ENCODE data around the gene CCNB3. TPM values are rescaled to one million over a fixed set of nuclear protein-coding genes. Genes with fewer than 3 reads are reported as not detected.

CCNB3 gene
- total and polyA plus RNA-seq, 2 of the 4 experiments (the other 2 are of a cell fraction) = 0.09 to 0.18 TPM

DNA sequence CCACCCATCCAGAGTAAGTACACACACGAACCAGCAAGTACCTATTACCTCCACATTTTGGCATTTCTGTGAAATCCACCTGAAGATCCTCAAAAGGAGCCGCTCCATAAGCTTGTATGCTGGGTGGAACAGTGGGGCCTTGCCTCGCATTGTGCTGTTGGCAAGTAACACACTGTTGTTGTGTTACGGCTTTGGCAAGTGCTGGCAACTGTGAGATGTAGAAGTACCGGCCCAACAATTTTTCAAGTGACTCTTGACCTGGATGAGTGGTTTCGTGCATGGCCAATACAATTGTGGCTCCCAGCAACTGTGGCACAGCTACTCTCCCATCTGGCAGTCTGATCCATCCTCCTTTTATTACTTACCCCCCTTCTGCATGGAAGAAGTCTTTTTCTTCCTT lies 128.7 kb downstream of the CCNB3 start:
- 46% methylated on average over 4 of the region's 6 CpGs; no CpG with 5 or more reads in 1 of the 2 experiments for WGBS, 2 experiments (ENCODE audit: extremely low coverage in 2 of 2, insufficient read length in 1 of 2)
- no peak overlapping the region for H3K14ac ChIP-seq (replicated peaks; ENCODE audit: low read depth, low read length)
- BruUV-seq (replicated peaks) = no TSS peak
- no peak overlapping the region for H3K4me3 ChIP-seq (ENCODE audit: insufficient read depth, low read depth, low read length)
- H3K9me3 ChIP-seq (ENCODE audit: control insufficient read depth, insufficient read depth, low read length) = no peaks in the 10 kb centered on the region
- no peak for TF ChIP-seq CEBPB (IDR thresholded peaks at IDR 0.05; ENCODE audit: low read depth, low read length)
- TF ChIP-seq RFX5 (IDR thresholded peaks at IDR 0.05; ENCODE audit: low read depth, low read length) = no peak
- TF ChIP-seq, protein P1, sequence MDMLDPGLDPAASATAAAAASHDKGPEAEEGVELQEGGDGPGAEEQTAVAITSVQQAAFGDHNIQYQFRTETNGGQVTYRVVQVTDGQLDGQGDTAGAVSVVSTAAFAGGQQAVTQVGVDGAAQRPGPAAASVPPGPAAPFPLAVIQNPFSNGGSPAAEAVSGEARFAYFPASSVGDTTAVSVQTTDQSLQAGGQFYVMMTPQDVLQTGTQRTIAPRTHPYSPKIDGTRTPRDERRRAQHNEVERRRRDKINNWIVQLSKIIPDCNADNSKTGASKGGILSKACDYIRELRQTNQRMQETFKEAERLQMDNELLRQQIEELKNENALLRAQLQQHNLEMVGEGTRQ (IDR thresholded peaks at IDR 0.05; ENCODE audit: low read depth, low read length) = no peak
- no peak for TF ChIP-seq SMC3 (IDR thresholded peaks at IDR 0.05; ENCODE audit: low read depth, low read length)
- TF ChIP-seq RCOR1 (IDR thresholded peaks at IDR 0.05; ENCODE audit: insufficient replicate concordance, low read length) = no peak
- TF ChIP-seq POLR2A (IDR thresholded peaks at IDR 0.05; ENCODE audit: low read depth, low read length) = no peak
- TF ChIP-seq BHLHE40 (IDR thresholded peaks at IDR 0.05; ENCODE audit: low read depth, low read length) = no peak
- no peak for TF ChIP-seq MAZ (IDR thresholded peaks at IDR 0.05; ENCODE audit: borderline replicate concordance, low read depth, low read length)
- no peak for TF ChIP-seq CHD1 (IDR thresholded peaks at IDR 0.05; ENCODE audit: low read depth, low read length)
- TF ChIP-seq, protein P2, sequence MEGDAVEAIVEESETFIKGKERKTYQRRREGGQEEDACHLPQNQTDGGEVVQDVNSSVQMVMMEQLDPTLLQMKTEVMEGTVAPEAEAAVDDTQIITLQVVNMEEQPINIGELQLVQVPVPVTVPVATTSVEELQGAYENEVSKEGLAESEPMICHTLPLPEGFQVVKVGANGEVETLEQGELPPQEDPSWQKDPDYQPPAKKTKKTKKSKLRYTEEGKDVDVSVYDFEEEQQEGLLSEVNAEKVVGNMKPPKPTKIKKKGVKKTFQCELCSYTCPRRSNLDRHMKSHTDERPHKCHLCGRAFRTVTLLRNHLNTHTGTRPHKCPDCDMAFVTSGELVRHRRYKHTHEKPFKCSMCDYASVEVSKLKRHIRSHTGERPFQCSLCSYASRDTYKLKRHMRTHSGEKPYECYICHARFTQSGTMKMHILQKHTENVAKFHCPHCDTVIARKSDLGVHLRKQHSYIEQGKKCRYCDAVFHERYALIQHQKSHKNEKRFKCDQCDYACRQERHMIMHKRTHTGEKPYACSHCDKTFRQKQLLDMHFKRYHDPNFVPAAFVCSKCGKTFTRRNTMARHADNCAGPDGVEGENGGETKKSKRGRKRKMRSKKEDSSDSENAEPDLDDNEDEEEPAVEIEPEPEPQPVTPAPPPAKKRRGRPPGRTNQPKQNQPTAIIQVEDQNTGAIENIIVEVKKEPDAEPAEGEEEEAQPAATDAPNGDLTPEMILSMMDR (conservative IDR thresholded peaks at IDR 0.05; ENCODE audit: low read depth, low read length) = no peak
- TF ChIP-seq MXI1 (IDR thresholded peaks at IDR 0.05; ENCODE audit: borderline replicate concordance, low read depth, low read length) = no peak
- no peak for TF ChIP-seq MAFK (IDR thresholded peaks at IDR 0.05; ENCODE audit: low read depth, low read length)
- no peak for TF ChIP-seq RAD21 (IDR thresholded peaks at IDR 0.05; ENCODE audit: low read length)
- no peak for TF ChIP-seq NFE2L2 (IDR thresholded peaks at IDR 0.05; ENCODE audit: low read depth, low read length)
- TF ChIP-seq, protein P3, sequence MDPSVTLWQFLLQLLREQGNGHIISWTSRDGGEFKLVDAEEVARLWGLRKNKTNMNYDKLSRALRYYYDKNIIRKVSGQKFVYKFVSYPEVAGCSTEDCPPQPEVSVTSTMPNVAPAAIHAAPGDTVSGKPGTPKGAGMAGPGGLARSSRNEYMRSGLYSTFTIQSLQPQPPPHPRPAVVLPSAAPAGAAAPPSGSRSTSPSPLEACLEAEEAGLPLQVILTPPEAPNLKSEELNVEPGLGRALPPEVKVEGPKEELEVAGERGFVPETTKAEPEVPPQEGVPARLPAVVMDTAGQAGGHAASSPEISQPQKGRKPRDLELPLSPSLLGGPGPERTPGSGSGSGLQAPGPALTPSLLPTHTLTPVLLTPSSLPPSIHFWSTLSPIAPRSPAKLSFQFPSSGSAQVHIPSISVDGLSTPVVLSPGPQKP (IDR thresholded peaks at IDR 0.05; ENCODE audit: borderline replicate concordance, low read depth, low read length) = no peak
- no peak for TF ChIP-seq FOS (IDR thresholded peaks at IDR 0.05; ENCODE audit: low read depth, low read length)
- in situ Hi-C loops (cut with MboI; ENCODE audit: low sequenced_read_pairs) = no loop called here
- no peak overlapping the region for H3K18ac ChIP-seq (ENCODE audit: low read depth, low read length)
- H3K27me3 ChIP-seq (ENCODE audit: control insufficient read depth, insufficient read depth, low read length) = no peaks in the 10 kb centered on the region
- no peaks in the 10 kb centered on the region for H4K20me1 ChIP-seq (ENCODE audit: insufficient read depth, low read length)
- dilution Hi-C loops (cut with HindIII; ENCODE audit: low sequenced_read_pairs, unreplicated experiment) = no loop called here
- H2BK20ac ChIP-seq (ENCODE audit: low read depth, low read length) = no peak overlapping the region
- DNase-seq = no peak
- H2BK5ac ChIP-seq (ENCODE audit: low read depth, low read length, poor library complexity, severe bottlenecking) = no peak overlapping the region
- H3K9me1 ChIP-seq (ENCODE audit: insufficient read depth, low read length) = no peaks in the 10 kb centered on the region
- no peak overlapping the region for H4K8ac ChIP-seq (ENCODE audit: low read depth in 2 of 2, low read length in 2 of 2)
- no peak overlapping the region for H3K23ac ChIP-seq (ENCODE audit: low read depth, low read length)
- no peak overlapping the region for H3K27ac ChIP-seq (ENCODE audit: insufficient read depth, low read length)
- H2AFZ ChIP-seq (replicated peaks; ENCODE audit: low read length, poor library complexity) = no peak overlapping the region
- CTCF ChIA-PET = no interaction called here
- no peak overlapping the region for H3K4me2 ChIP-seq (ENCODE audit: low read depth, low read length)
- no peak overlapping the region for H4K5ac ChIP-seq (ENCODE audit: low read depth, low read length)
- POLR2A ChIA-PET (ENCODE audit: unreplicated experiment) = no interaction called here
- no peak overlapping the region for H3K9ac ChIP-seq (ENCODE audit: low read depth, low read length)
- no peak overlapping the region for H2BK15ac ChIP-seq (ENCODE audit: low read depth, low read length)
- no peaks in the 10 kb centered on the region for H3K79me1 ChIP-seq (ENCODE audit: low read depth in 1 of 2, low read length in 2 of 2)
- intact Hi-C loops (cut with micrococcal nuclease) = no loop called here
- H3K4ac ChIP-seq (ENCODE audit: low read depth, low read length) = no peak overlapping the region
- no peak overlapping the region for H2AK5ac ChIP-seq (ENCODE audit: low read depth, low read length)
- ATAC-seq (ENCODE audit: low read depth) = no peak
- H3K56ac ChIP-seq (ENCODE audit: extremely low read depth, insufficient read depth, low read length) = no peak overlapping the region
- H2BK120ac ChIP-seq (ENCODE audit: low read depth, low read length) = no peak overlapping the region
- H4K91ac ChIP-seq (ENCODE audit: insufficient read depth, low read depth, low read length) = no peak overlapping the region
- H3K4me1 ChIP-seq (ENCODE audit: control insufficient read depth, insufficient read depth, low read length) = no peaks in the 10 kb centered on the region
- H3K36me3 ChIP-seq (ENCODE audit: control insufficient read depth, insufficient read depth, low read length) = no peaks in the 10 kb centered on the region
- no peak overlapping the region for H2AK9ac ChIP-seq (replicated peaks; ENCODE audit: low read depth, low read length, poor library complexity)
